K562 (cell line): ENCODE data around the gene XRN2. TPM values are rescaled to one million over a fixed set of nuclear protein-coding genes. Genes with fewer than 3 reads are reported as not detected.

ENCODE experiments used
- ATAC-seq: fragments of 200-7000 bp; cut with Tn5 transposase; 3 replicates; pipeline ENCODE4 v1.9.1; 2020; ENCODE audit warnings: moderate library complexity
- BruUV-seq: library from RNA; stranded (reverse); fragments of 400-500 nt; replicated peaks from 2 replicates; lab custom pipeline; 2021; lab: Mats Ljungman, UMichigan
- CTCF ChIA-PET: fragments of 300-600 bp; formaldehyde crosslinking; extraction: SDS; loops from one replicate; lab custom pipeline; 2021; ENCODE audit warnings: low intra/inter-chr PET ratio; lab: Yijun Ruan, JAX
- POLR2A ChIA-PET: fragments of 300-600, 350-650 bp; sonication (Branson Sonifier 250); formaldehyde crosslinking; extraction: SDS; loops from one replicate; lab custom pipeline; 2021; ENCODE audit warnings: antibody characterized with exemption, inconsistent platforms; lab: Yijun Ruan, JAX
- DNase-seq, 4 experiments: peaks; one replicate each; pipeline versions ENCODE4 v3.0.0 to v3.0.0-alpha.2; 2011 to 2018; ENCODE audit warnings: low spot score in 3 of 4, mixed read lengths in 3 of 4; ENCODE audit errors: extremely low read depth in 1 of 4
- FAIRE-seq: peaks from 2 replicates; lab custom pipeline; 2011; peaks lifted over from hg19 to GRCh38; lab: Jason Lieb, UNC
- H2AFZ ChIP-seq: 2 replicates; pipeline ENCODE4 v1.6.0; 2011; ENCODE audit warnings: low read depth, low read length, control low read depth, inconsistent platforms
- H3K27ac ChIP-seq: fragments of 200-600 bp; 3 replicates; pipeline ENCODE4 v1.8.0; 2011; ENCODE audit warnings: low read depth, mild to moderate bottlenecking, control low read depth, inconsistent platforms, low read length, moderate library complexity, mixed read lengths; ENCODE audit errors: extremely low read depth
- H3K27me3 ChIP-seq, 2 experiments: fragments of 300-600 bp in 1 of 2; 2 replicates in 1 of 2; 3 replicates in 1 of 2; pipeline versions ENCODE4 v1.6.0 to v1.8.0; 2011; ENCODE audit warnings: inconsistent platforms in 2 of 2, low read length in 2 of 2, mild to moderate bottlenecking in 1 of 2, mixed read lengths in 1 of 2, moderate library complexity in 1 of 2; ENCODE audit not compliant: control insufficient read depth in 2 of 2, insufficient read depth in 2 of 2
- H3K36me3 ChIP-seq: fragments of 300-600 bp; 3 replicates; pipeline ENCODE4 v1.8.0; 2011; ENCODE audit warnings: mild to moderate bottlenecking, low read length, inconsistent platforms; ENCODE audit not compliant: control insufficient read depth, insufficient read depth
- H3K4me1 ChIP-seq, 2 experiments: fragments of 200-600 bp in 1 of 2; replicated peaks in 1 of 2; 2 replicates in 1 of 2; 3 replicates in 1 of 2; pipeline versions ENCODE4 v1.5.1 to v1.8.0; 2011; ENCODE audit warnings: inconsistent platforms in 2 of 2, low read length in 2 of 2, mild to moderate bottlenecking in 1 of 2, mixed read lengths in 1 of 2, moderate library complexity in 1 of 2; ENCODE audit not compliant: control insufficient read depth in 2 of 2, insufficient read depth in 2 of 2
- H3K4me2 ChIP-seq: 2 replicates; pipeline ENCODE4 v1.6.1; 2011; ENCODE audit warnings: low read length, control low read depth, inconsistent platforms, mixed read lengths; ENCODE audit not compliant: insufficient read depth
- H3K4me3 ChIP-seq: fragments of 200-600 bp; sonication (generic), shearing (Covaris generic); 2 replicates; pipeline ENCODE4 v1.5.1; 2016; ENCODE audit warnings: control low read depth, inconsistent platforms
- H3K79me2 ChIP-seq: fragments of 200-600 bp; 3 replicates; pipeline ENCODE4 v1.8.0; 2011; ENCODE audit warnings: low read length, inconsistent platforms; ENCODE audit not compliant: control insufficient read depth, insufficient read depth
- H3K9ac ChIP-seq, 2 experiments: 2 replicates each; pipeline versions ENCODE4 v1.6.0 to v1.6.1; 2011; ENCODE audit warnings: low read depth in 2 of 2, low read length in 2 of 2, control low read depth in 1 of 2, inconsistent platforms in 1 of 2, mild to moderate bottlenecking in 1 of 2, mixed read lengths in 1 of 2; ENCODE audit not compliant: insufficient read depth in 1 of 2
- H3K9me1 ChIP-seq: one replicate; pipeline ENCODE4 v1.6.0; 2011; ENCODE audit warnings: inconsistent platforms, mild to moderate bottlenecking, low read length, moderate library complexity; ENCODE audit not compliant: control insufficient read depth, insufficient read depth
- H3K9me3 ChIP-seq: replicated peaks from 2 replicates; pipeline ENCODE4 v1.5.1; 2011; ENCODE audit warnings: low read depth, low read length, inconsistent platforms; ENCODE audit not compliant: control insufficient read depth, insufficient read depth
- H4K20me1 ChIP-seq: replicated peaks from 2 replicates; pipeline ENCODE4 v1.6.1; 2011; ENCODE audit warnings: low read length, inconsistent platforms, mixed read lengths; ENCODE audit not compliant: control insufficient read depth, insufficient read depth
- C11orf30 ChIP-seq: fragments of 450-650 bp; IDR thresholded peaks from 2 replicates; pipeline ENCODE4 v1.6.1; 2016; ENCODE audit warnings: low read depth, mild to moderate bottlenecking
- DACH1 ChIP-seq: fragments of 450-650 bp; IDR thresholded peaks from 2 replicates; pipeline ENCODE4 v1.6.1; 2018; ENCODE audit not compliant: partially characterized antibody
- FOXK2 ChIP-seq, 2 experiments: fragments of 450-650 bp; IDR thresholded peaks in 1 of 2; conservative IDR thresholded peaks in 1 of 2; 2 replicates each; pipeline ENCODE4 v1.6.1; 2016; ENCODE audit warnings: low read depth in 2 of 2, mild to moderate bottlenecking in 1 of 2
- HCFC1 ChIP-seq: IDR thresholded peaks from 2 replicates; pipeline ENCODE4 v1.6.1; 2012; ENCODE audit warnings: low read depth, low read length, improper control_type of control experiment
- KAT8 ChIP-seq: fragments of 450-650 bp; IDR thresholded peaks from 2 replicates; pipeline ENCODE4 v1.6.1; 2016; ENCODE audit warnings: low read depth, mild to moderate bottlenecking
- WHSC1 ChIP-seq: IDR thresholded peaks from one replicate; pipeline ENCODE4 v1.6.1; 2012; ENCODE audit warnings: low read length, control low read depth, inconsistent platforms
- ZBTB7A ChIP-seq: IDR thresholded peaks from 2 replicates; pipeline ENCODE4 v1.6.1; 2011; ENCODE audit warnings: low read depth, mild to moderate bottlenecking, low read length, moderate library complexity, borderline replicate concordance; ENCODE audit not compliant: control insufficient read depth
- ZNF134 ChIP-seq: fragments of 250-450 bp; sonication (Bioruptor Pico); conservative IDR thresholded peaks from 2 replicates; pipeline ENCODE4 v1.4.0; 2020
- ZNF3 ChIP-seq: fragments of 250-450 bp; sonication (Bioruptor Pico); IDR thresholded peaks from 2 replicates; pipeline ENCODE4 v1.5.0; 2021; ENCODE audit warnings: mild to moderate bottlenecking, moderate library complexity
- ZNF384 ChIP-seq: IDR thresholded peaks from 2 replicates; pipeline ENCODE4 v1.6.1; 2012; ENCODE audit warnings: low read depth, low read length, improper control_type of control experiment
- WGBS: fragments of 100-300 bp; shearing (Covaris generic); methylation state at CpG from one replicate; pipeline ENCODE4 v1.1.6; 2016; ENCODE audit warnings: low coverage, mixed read lengths; ENCODE audit not compliant: insufficient coverage; ENCODE audit errors: missing lambda C conversion rate; 5-methylcytosine and 5-hydroxymethylcytosine counted together
- in situ Hi-C: fragments of 300-500 bp; cut with MboI; formaldehyde crosslinking; loops from 4 replicates; pipeline ENCODE4 v1.15.0; 2018; ENCODE audit warnings: inconsistent platforms, mixed read lengths
- intact Hi-C: fragments of 100-400 bp; cut with micrococcal nuclease; formaldehyde crosslinking; loops from 2 replicates; pipeline ENCODE4 v1.14.2; 2022
- polyA plus RNA-seq, 8 experiments: library from polyadenylated mRNA; depleted of rRNA in 4 of 8; stranded (reverse) in 5 of 8; unstranded in 3 of 8; fragments of >200 nt; fragmentation: Nextera tagmentation in 2 of 8; fragmentation: Illumina TruSeq in 1 of 8; extraction: Ambion mirVana in 2 of 8; extraction: Trizol in 1 of 8; gene quantifications; 2 replicates each; pipeline versions ENCODE4 v1.2.1 to v1.2.3, GENCODE V29; 2011 to 2014; ENCODE audit warnings: inconsistent platforms in 1 of 8, missing spikeins in 1 of 8
- total RNA-seq, 7 experiments: library from RNA; depleted of rRNA in 6 of 7; stranded (reverse); fragments of >200 nt in 6 of 7; fragmentation: Illumina TruSeq in 2 of 7; extraction: Trizol in 2 of 7; gene quantifications; 2 replicates each; pipeline versions ENCODE4 v1.2.1 to v1.2.3, GENCODE V29; 2011 to 2021; ENCODE audit warnings: low replicate concordance in 1 of 7
- TF ChIP-seq, protein P1 (sequence below): IDR thresholded peaks from 3 replicates; pipeline ENCODE4 v1.6.1; 2011; ENCODE audit warnings: borderline replicate concordance, mild to moderate bottlenecking; ENCODE audit not compliant: insufficient read length, insufficient read depth
- TF ChIP-seq, protein P2 (sequence below): IDR thresholded peaks from 2 replicates; pipeline ENCODE4 v1.6.1; 2012; ENCODE audit warnings: low read depth, low read length, improper control_type of control experiment, borderline replicate concordance
- TF ChIP-seq, protein P3 (sequence below): fragments of 450-650 bp; IDR thresholded peaks from 2 replicates; pipeline ENCODE4 v1.6.1; 2016; ENCODE audit warnings: borderline replicate concordance
- TF ChIP-seq, protein P4 (sequence below), 2 experiments: fragments of 150-350 bp in 1 of 2; IDR thresholded peaks; 2 replicates each; pipeline ENCODE4 v1.6.1; 2012 to 2016; ENCODE audit warnings: low read depth in 2 of 2, low read length in 2 of 2, mild to moderate bottlenecking in 1 of 2, moderate library complexity in 1 of 2

XRN2 gene
- total and polyA plus RNA-seq, 9 of the 15 experiments (the other 6 are each of a cell fraction or from before 2014, with no cell fraction given): 41.8 to 67.3 (median 51.4) TPM

DNA sequence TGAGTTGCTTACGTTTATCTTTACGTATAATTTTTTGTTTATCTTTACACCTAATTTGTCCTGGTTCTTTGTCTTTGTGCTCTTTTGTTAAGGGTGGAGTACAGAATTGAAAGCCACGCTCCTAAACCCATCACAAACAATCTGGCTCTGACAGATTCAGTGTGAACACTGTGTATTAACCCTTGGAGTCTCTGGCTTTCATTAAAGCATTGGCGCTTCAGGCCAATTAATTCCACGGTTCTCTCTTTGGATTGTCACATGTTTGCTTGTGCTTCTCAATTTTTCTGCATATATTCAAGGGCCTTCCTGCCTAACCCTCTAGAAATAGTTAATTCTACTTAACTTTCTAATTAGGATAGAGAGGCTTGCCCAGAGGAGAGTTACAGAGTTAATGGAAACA, 55.6 kb downstream of the XRN2 start:
- H3K79me2 ChIP-seq: no peaks in the 10 kb centered on the region; the same call in 2 of the 3 replicates
- WGBS: 97% methylated on average over 5 of the region's 5 CpGs
- intact Hi-C loops: no loop called here
- in situ Hi-C loops: no loop called here
- no peak overlapping the region for H3K4me2 ChIP-seq
- H3K9me3 ChIP-seq: no peaks in the 10 kb centered on the region
- FAIRE-seq: no peak
- no peaks in the 10 kb centered on the region for H3K27me3 ChIP-seq
- ChIA-PET POLR2A (no interaction called here), CTCF (no interaction called here)
- H4K20me1 ChIP-seq: no peaks in the 10 kb centered on the region
- DNase-seq: no peak
- TF ChIP-seq, protein P1, sequence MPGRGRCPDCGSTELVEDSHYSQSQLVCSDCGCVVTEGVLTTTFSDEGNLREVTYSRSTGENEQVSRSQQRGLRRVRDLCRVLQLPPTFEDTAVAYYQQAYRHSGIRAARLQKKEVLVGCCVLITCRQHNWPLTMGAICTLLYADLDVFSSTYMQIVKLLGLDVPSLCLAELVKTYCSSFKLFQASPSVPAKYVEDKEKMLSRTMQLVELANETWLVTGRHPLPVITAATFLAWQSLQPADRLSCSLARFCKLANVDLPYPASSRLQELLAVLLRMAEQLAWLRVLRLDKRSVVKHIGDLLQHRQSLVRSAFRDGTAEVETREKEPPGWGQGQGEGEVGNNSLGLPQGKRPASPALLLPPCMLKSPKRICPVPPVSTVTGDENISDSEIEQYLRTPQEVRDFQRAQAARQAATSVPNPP: no peak
- TF ChIP-seq ZNF3 (CRISPR knock-in tag) (no peak), DACH1 (no peak), WHSC1 (no peak), ZNF134 (CRISPR knock-in tag) (no peak), FOXK2 (conservative IDR thresholded peaks at IDR 0.05 in 1 of 2, IDR thresholded peaks at IDR 0.05 in 1 of 2; ENCODE audit: low read depth in 2 of 2) (no peak), C11orf30 (no peak), ZBTB7A (no peak), KAT8 (no peak), HCFC1 (no peak), ZNF384 (no peak)
- TF ChIP-seq, protein P2, sequence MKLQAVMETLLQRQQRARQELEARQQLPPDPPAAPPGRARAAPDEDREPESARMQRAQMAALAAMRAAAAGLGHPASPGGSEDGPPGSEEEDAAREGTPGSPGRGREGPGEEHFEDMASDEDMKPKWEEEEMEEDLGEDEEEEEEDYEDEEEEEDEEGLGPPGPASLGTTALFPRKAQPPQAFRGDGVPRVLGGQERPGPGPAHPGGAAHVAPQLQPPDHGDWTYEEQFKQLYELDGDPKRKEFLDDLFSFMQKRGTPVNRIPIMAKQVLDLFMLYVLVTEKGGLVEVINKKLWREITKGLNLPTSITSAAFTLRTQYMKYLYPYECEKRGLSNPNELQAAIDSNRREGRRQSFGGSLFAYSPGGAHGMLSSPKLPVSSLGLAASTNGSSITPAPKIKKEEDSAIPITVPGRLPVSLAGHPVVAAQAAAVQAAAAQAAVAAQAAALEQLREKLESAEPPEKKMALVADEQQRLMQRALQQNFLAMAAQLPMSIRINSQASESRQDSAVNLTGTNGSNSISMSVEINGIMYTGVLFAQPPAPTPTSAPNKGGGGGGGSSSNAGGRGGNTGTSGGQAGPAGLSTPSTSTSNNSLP: no peak
- TF ChIP-seq, protein P3, sequence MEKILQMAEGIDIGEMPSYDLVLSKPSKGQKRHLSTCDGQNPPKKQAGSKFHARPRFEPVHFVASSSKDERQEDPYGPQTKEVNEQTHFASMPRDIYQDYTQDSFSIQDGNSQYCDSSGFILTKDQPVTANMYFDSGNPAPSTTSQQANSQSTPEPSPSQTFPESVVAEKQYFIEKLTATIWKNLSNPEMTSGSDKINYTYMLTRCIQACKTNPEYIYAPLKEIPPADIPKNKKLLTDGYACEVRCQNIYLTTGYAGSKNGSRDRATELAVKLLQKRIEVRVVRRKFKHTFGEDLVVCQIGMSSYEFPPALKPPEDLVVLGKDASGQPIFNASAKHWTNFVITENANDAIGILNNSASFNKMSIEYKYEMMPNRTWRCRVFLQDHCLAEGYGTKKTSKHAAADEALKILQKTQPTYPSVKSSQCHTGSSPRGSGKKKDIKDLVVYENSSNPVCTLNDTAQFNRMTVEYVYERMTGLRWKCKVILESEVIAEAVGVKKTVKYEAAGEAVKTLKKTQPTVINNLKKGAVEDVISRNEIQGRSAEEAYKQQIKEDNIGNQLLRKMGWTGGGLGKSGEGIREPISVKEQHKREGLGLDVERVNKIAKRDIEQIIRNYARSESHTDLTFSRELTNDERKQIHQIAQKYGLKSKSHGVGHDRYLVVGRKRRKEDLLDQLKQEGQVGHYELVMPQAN: no peak
- TF ChIP-seq, protein P4, sequence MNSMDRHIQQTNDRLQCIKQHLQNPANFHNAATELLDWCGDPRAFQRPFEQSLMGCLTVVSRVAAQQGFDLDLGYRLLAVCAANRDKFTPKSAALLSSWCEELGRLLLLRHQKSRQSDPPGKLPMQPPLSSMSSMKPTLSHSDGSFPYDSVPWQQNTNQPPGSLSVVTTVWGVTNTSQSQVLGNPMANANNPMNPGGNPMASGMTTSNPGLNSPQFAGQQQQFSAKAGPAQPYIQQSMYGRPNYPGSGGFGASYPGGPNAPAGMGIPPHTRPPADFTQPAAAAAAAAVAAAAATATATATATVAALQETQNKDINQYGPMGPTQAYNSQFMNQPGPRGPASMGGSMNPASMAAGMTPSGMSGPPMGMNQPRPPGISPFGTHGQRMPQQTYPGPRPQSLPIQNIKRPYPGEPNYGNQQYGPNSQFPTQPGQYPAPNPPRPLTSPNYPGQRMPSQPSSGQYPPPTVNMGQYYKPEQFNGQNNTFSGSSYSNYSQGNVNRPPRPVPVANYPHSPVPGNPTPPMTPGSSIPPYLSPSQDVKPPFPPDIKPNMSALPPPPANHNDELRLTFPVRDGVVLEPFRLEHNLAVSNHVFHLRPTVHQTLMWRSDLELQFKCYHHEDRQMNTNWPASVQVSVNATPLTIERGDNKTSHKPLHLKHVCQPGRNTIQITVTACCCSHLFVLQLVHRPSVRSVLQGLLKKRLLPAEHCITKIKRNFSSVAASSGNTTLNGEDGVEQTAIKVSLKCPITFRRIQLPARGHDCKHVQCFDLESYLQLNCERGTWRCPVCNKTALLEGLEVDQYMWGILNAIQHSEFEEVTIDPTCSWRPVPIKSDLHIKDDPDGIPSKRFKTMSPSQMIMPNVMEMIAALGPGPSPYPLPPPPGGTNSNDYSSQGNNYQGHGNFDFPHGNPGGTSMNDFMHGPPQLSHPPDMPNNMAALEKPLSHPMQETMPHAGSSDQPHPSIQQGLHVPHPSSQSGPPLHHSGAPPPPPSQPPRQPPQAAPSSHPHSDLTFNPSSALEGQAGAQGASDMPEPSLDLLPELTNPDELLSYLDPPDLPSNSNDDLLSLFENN (IDR thresholded peaks at IDR 0.05; ENCODE audit: low read depth in 2 of 2, low read length in 2 of 2): no peak
- H3K9me1 ChIP-seq: no peaks in the 10 kb centered on the region
- H3K9ac ChIP-seq: no peak overlapping the region
- peaks cover 74% of the 10 kb centered on the region for H3K36me3 ChIP-seq
- no peak overlapping the region for H2AFZ ChIP-seq
- no peak overlapping the region for H3K4me3 ChIP-seq
- no TSS peak for BruUV-seq
- no peak for ATAC-seq
- H3K4me1 ChIP-seq: no peaks in the 10 kb centered on the region
- no peak overlapping the region for H3K27ac ChIP-seq
